K562 (cell line): ENCODE data around the gene IL26. TPM values are rescaled to one million over a fixed set of nuclear protein-coding genes. Genes with fewer than 3 reads are reported as not detected.

ENCODE experiments used
- ATAC-seq: fragments of 200-7000 bp; cut with Tn5 transposase; 3 replicates; pipeline ENCODE4 v1.9.1; 2020; ENCODE audit warnings: moderate library complexity
- BruUV-seq: library from RNA; stranded (reverse); fragments of 400-500 nt; replicated peaks from 2 replicates; lab custom pipeline; 2021; lab: Mats Ljungman, UMichigan
- CTCF ChIA-PET: fragments of 300-600 bp; formaldehyde crosslinking; extraction: SDS; loops from one replicate; lab custom pipeline; 2021; ENCODE audit warnings: low intra/inter-chr PET ratio; lab: Yijun Ruan, JAX
- POLR2A ChIA-PET: fragments of 300-600, 350-650 bp; sonication (Branson Sonifier 250); formaldehyde crosslinking; extraction: SDS; loops from one replicate; lab custom pipeline; 2021; ENCODE audit warnings: antibody characterized with exemption, inconsistent platforms; lab: Yijun Ruan, JAX
- DNase-seq, 4 experiments: peaks; one replicate each; pipeline versions ENCODE4 v3.0.0 to v3.0.0-alpha.2; 2011 to 2018; ENCODE audit warnings: low spot score in 3 of 4, mixed read lengths in 3 of 4; ENCODE audit errors: extremely low read depth in 1 of 4
- FAIRE-seq: peaks from 2 replicates; lab custom pipeline; 2011; peaks lifted over from hg19 to GRCh38; lab: Jason Lieb, UNC
- H2AFZ ChIP-seq: 2 replicates; pipeline ENCODE4 v1.6.0; 2011; ENCODE audit warnings: low read depth, low read length, control low read depth, inconsistent platforms
- H3K27ac ChIP-seq: fragments of 200-600 bp; 3 replicates; pipeline ENCODE4 v1.8.0; 2011; ENCODE audit warnings: low read depth, mild to moderate bottlenecking, control low read depth, inconsistent platforms, low read length, moderate library complexity, mixed read lengths; ENCODE audit errors: extremely low read depth
- H3K27me3 ChIP-seq, 2 experiments: fragments of 300-600 bp in 1 of 2; 2 replicates in 1 of 2; 3 replicates in 1 of 2; pipeline versions ENCODE4 v1.6.0 to v1.8.0; 2011; ENCODE audit warnings: inconsistent platforms in 2 of 2, low read length in 2 of 2, mild to moderate bottlenecking in 1 of 2, mixed read lengths in 1 of 2, moderate library complexity in 1 of 2; ENCODE audit not compliant: control insufficient read depth in 2 of 2, insufficient read depth in 2 of 2
- H3K36me3 ChIP-seq: fragments of 300-600 bp; 3 replicates; pipeline ENCODE4 v1.8.0; 2011; ENCODE audit warnings: mild to moderate bottlenecking, low read length, inconsistent platforms; ENCODE audit not compliant: control insufficient read depth, insufficient read depth
- H3K4me1 ChIP-seq, 2 experiments: fragments of 200-600 bp in 1 of 2; replicated peaks in 1 of 2; 2 replicates in 1 of 2; 3 replicates in 1 of 2; pipeline versions ENCODE4 v1.5.1 to v1.8.0; 2011; ENCODE audit warnings: inconsistent platforms in 2 of 2, low read length in 2 of 2, mild to moderate bottlenecking in 1 of 2, mixed read lengths in 1 of 2, moderate library complexity in 1 of 2; ENCODE audit not compliant: control insufficient read depth in 2 of 2, insufficient read depth in 2 of 2
- H3K4me2 ChIP-seq: 2 replicates; pipeline ENCODE4 v1.6.1; 2011; ENCODE audit warnings: low read length, control low read depth, inconsistent platforms, mixed read lengths; ENCODE audit not compliant: insufficient read depth
- H3K4me3 ChIP-seq: fragments of 200-600 bp; sonication (generic), shearing (Covaris generic); 2 replicates; pipeline ENCODE4 v1.5.1; 2016; ENCODE audit warnings: control low read depth, inconsistent platforms
- H3K79me2 ChIP-seq: fragments of 200-600 bp; 3 replicates; pipeline ENCODE4 v1.8.0; 2011; ENCODE audit warnings: low read length, inconsistent platforms; ENCODE audit not compliant: control insufficient read depth, insufficient read depth
- H3K9ac ChIP-seq, 2 experiments: 2 replicates each; pipeline versions ENCODE4 v1.6.0 to v1.6.1; 2011; ENCODE audit warnings: low read depth in 2 of 2, low read length in 2 of 2, control low read depth in 1 of 2, inconsistent platforms in 1 of 2, mild to moderate bottlenecking in 1 of 2, mixed read lengths in 1 of 2; ENCODE audit not compliant: insufficient read depth in 1 of 2
- H3K9me1 ChIP-seq: one replicate; pipeline ENCODE4 v1.6.0; 2011; ENCODE audit warnings: inconsistent platforms, mild to moderate bottlenecking, low read length, moderate library complexity; ENCODE audit not compliant: control insufficient read depth, insufficient read depth
- H3K9me3 ChIP-seq: replicated peaks from 2 replicates; pipeline ENCODE4 v1.5.1; 2011; ENCODE audit warnings: low read depth, low read length, inconsistent platforms; ENCODE audit not compliant: control insufficient read depth, insufficient read depth
- H4K20me1 ChIP-seq: replicated peaks from 2 replicates; pipeline ENCODE4 v1.6.1; 2011; ENCODE audit warnings: low read length, inconsistent platforms, mixed read lengths; ENCODE audit not compliant: control insufficient read depth, insufficient read depth
- CHCHD3 ChIP-seq: fragments of 250-450 bp; sonication (Bioruptor Pico); IDR thresholded peaks from 2 replicates; pipeline ENCODE4 v2.1.2; 2022; ENCODE audit warnings: mild to moderate bottlenecking
- NFIX ChIP-seq: fragments of 250-450 bp; sonication (Bioruptor Pico); IDR thresholded peaks from 2 replicates; pipeline ENCODE4 v1.4.0; 2020; ENCODE audit warnings: low read depth, mild to moderate bottlenecking, moderate library complexity
- NR2C1 ChIP-seq, 2 experiments: fragments of 450-650 bp; IDR thresholded peaks; 2 replicates each; pipeline ENCODE4 v1.6.1; 2017; ENCODE audit warnings: mild to moderate bottlenecking in 2 of 2, antibody characterized with exemption in 1 of 2, inconsistent platforms in 1 of 2, missing compliant biosample characterization in 1 of 2, missing genetic modification characterization in 1 of 2
- TAF15 ChIP-seq: fragments of 200-400 bp; formaldehyde crosslinking; IDR thresholded peaks from 2 replicates; pipeline ENCODE4 v1.6.1; 2017; ENCODE audit warnings: mild to moderate bottlenecking, low read depth, low read length, moderate library complexity
- ZBTB8A ChIP-seq: fragments of 450-650 bp; IDR thresholded peaks from 2 replicates; pipeline ENCODE4 v1.6.1; 2018; ENCODE audit warnings: mild to moderate bottlenecking, moderate library complexity; ENCODE audit not compliant: partially characterized antibody
- ZNF175 ChIP-seq: fragments of 200-800 bp; sonication (Bioruptor generic); IDR thresholded peaks from 2 replicates; pipeline ENCODE4 v1.6.1; 2016; ENCODE audit warnings: low read depth, mild to moderate bottlenecking, missing genetic modification characterization, missing compliant biosample characterization
- in situ Hi-C: fragments of 300-500 bp; cut with MboI; formaldehyde crosslinking; loops from 4 replicates; pipeline ENCODE4 v1.15.0; 2018; ENCODE audit warnings: inconsistent platforms, mixed read lengths
- intact Hi-C: fragments of 100-400 bp; cut with micrococcal nuclease; formaldehyde crosslinking; loops from 2 replicates; pipeline ENCODE4 v1.14.2; 2022
- polyA plus RNA-seq, 8 experiments: library from polyadenylated mRNA; depleted of rRNA in 4 of 8; stranded (reverse) in 5 of 8; unstranded in 3 of 8; fragments of >200 nt; fragmentation: Nextera tagmentation in 2 of 8; fragmentation: Illumina TruSeq in 1 of 8; extraction: Ambion mirVana in 2 of 8; extraction: Trizol in 1 of 8; gene quantifications; 2 replicates each; pipeline versions ENCODE4 v1.2.1 to v1.2.3, GENCODE V29; 2011 to 2014; ENCODE audit warnings: inconsistent platforms in 1 of 8, missing spikeins in 1 of 8
- total RNA-seq, 7 experiments: library from RNA; depleted of rRNA in 6 of 7; stranded (reverse); fragments of >200 nt in 6 of 7; fragmentation: Illumina TruSeq in 2 of 7; extraction: Trizol in 2 of 7; gene quantifications; 2 replicates each; pipeline versions ENCODE4 v1.2.1 to v1.2.3, GENCODE V29; 2011 to 2021; ENCODE audit warnings: low replicate concordance in 1 of 7

IL26 gene
- total and polyA plus RNA-seq, 9 of the 15 experiments (the other 6 are each of a cell fraction or from before 2014, with no cell fraction given): not detected

DNA sequence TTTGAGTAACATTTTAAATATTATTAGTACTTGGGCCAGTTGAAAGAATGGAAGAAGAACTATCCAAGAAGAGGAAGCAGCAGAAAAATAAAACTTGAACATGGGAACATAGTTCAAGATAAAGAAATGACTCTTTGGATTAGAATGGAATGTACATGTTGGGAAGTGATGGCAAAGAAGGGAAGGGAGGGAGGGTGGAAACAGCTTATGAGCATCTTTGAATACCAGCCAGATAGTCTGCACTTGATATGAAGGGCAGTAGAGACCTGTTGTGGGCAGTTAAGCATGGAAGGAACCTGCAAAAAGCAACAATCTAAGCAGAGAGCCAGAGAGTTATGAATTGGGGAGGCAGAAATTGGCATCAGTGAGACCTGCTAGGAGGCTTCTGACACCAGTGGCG lies 37.8 kb upstream of the IL26 start (continued):
- TF ChIP-seq NFIX (CRISPR knock-in tag) (no peak), ZBTB8A (no peak)

DNA sequence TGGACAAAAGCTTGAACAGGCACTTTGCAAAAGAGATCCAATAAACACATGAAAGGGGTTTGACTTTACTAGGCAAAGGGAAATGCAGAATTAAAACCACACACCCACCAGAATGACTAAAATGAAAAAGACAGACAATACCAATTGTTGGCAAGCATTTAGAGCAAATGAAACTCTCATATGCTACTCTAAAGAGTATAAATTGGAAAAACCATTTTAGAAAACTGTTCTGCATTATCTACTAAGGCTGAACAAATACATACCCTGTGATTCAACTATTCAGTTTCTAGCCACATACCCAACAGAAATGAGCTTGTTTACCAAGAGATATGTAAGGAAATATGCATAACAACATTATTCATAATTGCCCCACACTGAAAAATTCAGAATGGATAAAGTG lies 36.3 kb upstream of the IL26 start:
- FAIRE-seq: no peak
- H4K20me1 ChIP-seq: no peaks in the 10 kb centered on the region
- no peak overlapping the region for H3K27ac ChIP-seq
- CTCF ChIA-PET: no interaction called here
- in situ Hi-C loops: no loop called here
- TF ChIP-seq ZNF175 (CRISPR knock-in tag) (no peak), TAF15 (no peak), CHCHD3 (no peak), NR2C1 (IDR thresholded peaks at IDR 0.05) (no peak), NR2C1 (tag; IDR thresholded peaks at IDR 0.05) (no peak)
- no peaks in the 10 kb centered on the region for H3K9me1 ChIP-seq
- H3K9me3 ChIP-seq: no peaks in the 10 kb centered on the region
- no peak overlapping the region for H3K9ac ChIP-seq
- no peak for DNase-seq
- no peaks in the 10 kb centered on the region for H3K4me1 ChIP-seq
- H3K27me3 ChIP-seq: peaks cover 10 to 13% of the 10 kb centered on the region in 2 experiments
- intact Hi-C loops: no loop called here
- no peaks in the 10 kb centered on the region for H3K36me3 ChIP-seq
- no peak overlapping the region for H3K4me3 ChIP-seq
- no peak overlapping the region for H2AFZ ChIP-seq
- no peak for ATAC-seq
- BruUV-seq: no TSS peak
- POLR2A ChIA-PET: interaction anchor here (1.4 kb wide), 1 partner anchor 13 kb away, joined by 3 read pairs; no protein-coding TSS in a partner anchor
- no peak overlapping the region for H3K4me2 ChIP-seq
- H3K79me2 ChIP-seq: no peaks in the 10 kb centered on the region
